NCI-H2029 treated with DMSO at 0.1 percent for 48 hours (cell line): ENCODE data around the gene BBOX1.
"Not testable (repeated sequence)": the region's sequence is repeated elsewhere in the genome, so short reads cannot be mapped to it uniquely, and the experiment has no call there.

Experiments used
- DNase-seq: peaks from one replicate; lab custom pipeline; 2025; lab: John Stamatoyannopoulos, UW

Gene BBOX1

GRCh38 chr11:27084518-27084917 lies 43.9 kb downstream of the BBOX1 start:
- no peak for DNase-seq

- DNase-seq = no peak
These were observed 44.5 kb downstream of the BBOX1 start for GRCh38 chr11:27085111-27085510.

- no peak for DNase-seq
These were observed 45.0 kb downstream of the BBOX1 start for GRCh38 chr11:27085605-27086004.

GRCh38 chr11:27087432-27087831 lies 46.8 kb downstream of the BBOX1 start:
- no peak for DNase-seq

GRCh38 chr11:27088353-27088752 lies 47.7 kb downstream of the BBOX1 start:
- no peak for DNase-seq

GRCh38 chr11:27089746-27090145 lies 49.1 kb downstream of the BBOX1 start:
- DNase-seq = no peak

- DNase-seq = not testable (repeated sequence)
These were observed 49.8 kb downstream of the BBOX1 start for GRCh38 chr11:27090357-27090948.

GRCh38 chr11:27094120-27094519 lies 53.5 kb downstream of the BBOX1 start:
- DNase-seq = no peak

- no peak for DNase-seq
These were observed 54.4 kb downstream of the BBOX1 start for GRCh38 chr11:27095059-27095458.

- no peak for DNase-seq
These were observed 55.3 kb downstream of the BBOX1 start for GRCh38 chr11:27095887-27096286.

GRCh38 chr11:27097551-27097950 lies 56.9 kb downstream of the BBOX1 start:
- no peak for DNase-seq

GRCh38 chr11:27100534-27100933 lies 59.9 kb downstream of the BBOX1 start:
- peak; percentile 70 for DNase-seq

GRCh38 chr11:27107548-27107947 lies 66.9 kb downstream of the BBOX1 start:
- DNase-seq = no peak

- no peak for DNase-seq
These were observed 68.2 kb downstream of the BBOX1 start for GRCh38 chr11:27108809-27109208.

GRCh38 chr11:27111896-27112295 lies 71.3 kb downstream of the BBOX1 start:
- DNase-seq = no peak

- DNase-seq = no peak
These were observed 72.3 kb downstream of the BBOX1 start for GRCh38 chr11:27112946-27113345.

GRCh38 chr11:27115051-27115650 lies 74.5 kb downstream of the BBOX1 start:
- no peak for DNase-seq

- no peak for DNase-seq
These were observed 76.1 kb downstream of the BBOX1 start for GRCh38 chr11:27116684-27117083.

- no peak for DNase-seq
These were observed 77.8 kb downstream of the BBOX1 start for GRCh38 chr11:27118371-27118770.

GRCh38 chr11:27118949-27119348 lies 78.3 kb downstream of the BBOX1 start:
- DNase-seq = no peak

GRCh38 chr11:27119396-27119795 lies 78.8 kb downstream of the BBOX1 start:
- DNase-seq = no peak

- no peak for DNase-seq
These were observed 79.6 kb downstream of the BBOX1 start for GRCh38 chr11:27120211-27120610.

- no peak for DNase-seq
These were observed 81.4 kb downstream of the BBOX1 start for GRCh38 chr11:27122001-27122400.
